CD4-positive, alpha-beta T cell (primary cell): ENCODE results near the gene XRRA1. TPM values are rescaled to one million over a fixed set of nuclear protein-coding genes. Genes with fewer than 3 reads are reported as not detected.

Source experiments
- ATAC-seq: fragments of 200-7000 bp; cut with Tn5 transposase; one replicate; pipeline ENCODE4 v1.10.0; 2022; ENCODE audit warnings: mild to moderate bottlenecking; ENCODE audit not compliant: poor library complexity
- CTCF ChIA-PET: fragments of 350-600 bp; sonication (Branson Sonifier 250); formaldehyde crosslinking; loops from one replicate; lab custom pipeline; 2021; ENCODE audit warnings: antibody characterized with exemption, inconsistent platforms; lab: Charles Lee
- POLR2A ChIA-PET: fragments of 350-600 bp; sonication (Branson Sonifier 250); formaldehyde crosslinking; loops from one replicate; lab custom pipeline; 2021; ENCODE audit warnings: antibody characterized with exemption, inconsistent platforms; lab: Charles Lee
- DNase-seq, 14 experiments: peaks; one replicate each; pipeline ENCODE4 v3.0.0-alpha.2; 2013 to 2020; ENCODE audit warnings: mixed read lengths in 2 of 14
- H3K27ac ChIP-seq, 2 donors: one replicate each; pipeline versions ENCODE4 v1.5.1 to v1.7.0; 2013; ENCODE audit warnings: low read length in 2 of 2, low read depth in 1 of 2, mild to moderate bottlenecking in 1 of 2
- H3K27me3 ChIP-seq, 2 experiments: 1 replicate in 1 of 2; 2 replicates in 1 of 2; pipeline versions ENCODE4 v1.6.1 to v1.7.0; 2013; ENCODE audit warnings: low read length in 2 of 2, control low read depth in 1 of 2, mild to moderate bottlenecking in 1 of 2, moderate library complexity in 1 of 2; ENCODE audit not compliant: insufficient read depth in 2 of 2, control insufficient read depth in 1 of 2
- H3K36me3 ChIP-seq: one replicate; pipeline ENCODE4 v1.6.1; 2013; ENCODE audit warnings: low read length, control low read depth; ENCODE audit not compliant: insufficient read depth
- H3K4me1 ChIP-seq: one replicate; pipeline ENCODE4 v1.6.1; 2013; ENCODE audit warnings: low read length, control low read depth; ENCODE audit not compliant: insufficient read depth
- H3K4me3 ChIP-seq: one replicate; pipeline ENCODE4 v1.5.1; 2013; ENCODE audit warnings: mild to moderate bottlenecking, low read length, moderate library complexity
- H3K9me3 ChIP-seq, 2 experiments: 1 replicate in 1 of 2; 2 replicates in 1 of 2; pipeline versions ENCODE4 v1.6.1 to v1.7.0; 2013; ENCODE audit warnings: low read length in 2 of 2, mild to moderate bottlenecking in 2 of 2, control low read depth in 1 of 2, moderate library complexity in 1 of 2; ENCODE audit not compliant: control insufficient read depth in 1 of 2, insufficient read depth in 1 of 2
- H3K27ac Mint-ChIP-seq: one replicate; pipeline ENCODE4 v1.8.0; 2020; ENCODE audit warnings: mixed read lengths
- H3K27me3 Mint-ChIP-seq: one replicate; pipeline ENCODE4 v1.8.0; 2021; ENCODE audit warnings: mixed read lengths
- H3K36me3 Mint-ChIP-seq: one replicate; pipeline ENCODE4 v1.8.0; 2021; ENCODE audit warnings: low read depth, mixed read lengths
- H3K4me1 Mint-ChIP-seq: one replicate; pipeline ENCODE4 v1.8.0; 2021; ENCODE audit warnings: low read depth, mixed read lengths
- H3K4me3 Mint-ChIP-seq: one replicate; pipeline ENCODE4 v1.8.0; 2020; ENCODE audit warnings: mild to moderate bottlenecking, mixed read lengths
- H3K9me3 Mint-ChIP-seq: one replicate; pipeline ENCODE4 v1.8.0; 2020; ENCODE audit warnings: mixed read lengths
- CTCF ChIP-seq: fragments of 200-600 bp; IDR thresholded peaks from one replicate; pipeline ENCODE4 v1.8.0; 2022; ENCODE audit warnings: antibody characterized with exemption, mild to moderate bottlenecking
- intact Hi-C, 2 experiments: fragments of 100-400 bp; cut with DNase I in 1 of 2; cut with micrococcal nuclease in 1 of 2; formaldehyde crosslinking; loops; one replicate each; pipeline versions ENCODE4 v1.15.1 to v1.9.0; 2023 to 2025; cut with DNase I, micrococcal nuclease
- total RNA-seq, 174 experiments: library from RNA in 2 of 174; stranded (reverse) in 2 of 174; gene quantifications; one replicate each; pipeline ENCODE4 v1.2.3 and lab custom pipeline; 2021 to 2026

Gene XRRA1
- total RNA-seq, 2 experiments from 2014 or later = 12.2 to 12.5 TPM

GRCh38 chr11:74844072-74844471, 104.8 kb downstream of the XRRA1 start:
- ATAC-seq (no peak), DNase-seq (no peak)
- POLR2A ChIA-PET = interaction anchor here (0.8 kb wide), 1 partner anchor 78 kb away, joined by 3 read pairs; no protein-coding TSS in a partner anchor
- Mint-ChIP-seq H3K27ac (no peak overlapping the region), H3K4me3 (no peak overlapping the region), H3K27me3 (no peaks in the 10 kb centered on the region), H3K4me1 (peaks cover 14% of the 10 kb centered on the region), H3K36me3 (peaks cover 85% of the 10 kb centered on the region), H3K9me3 (no peaks in the 10 kb centered on the region)
- Histone ChIP-seq H3K4me1 (peaks cover 11% of the 10 kb centered on the region), H3K27ac (no peak overlapping the region), H3K27me3 (no peaks in the 10 kb centered on the region), H3K36me3 (peaks cover 77% of the 10 kb centered on the region), H3K9me3 (no peaks in the 10 kb centered on the region), H3K4me3 (no peak overlapping the region)
- intact Hi-C loops = no loop called here
- TF ChIP-seq CTCF = no peak
- CTCF ChIA-PET = no interaction called here

GRCh38 chr11:74842967-74843366, 105.9 kb downstream of the XRRA1 start:
- Mint-ChIP-seq H3K27ac (no peak overlapping the region), H3K36me3 (peaks cover 81% of the 10 kb centered on the region), H3K4me3 (no peak overlapping the region), H3K9me3 (no peaks in the 10 kb centered on the region), H3K4me1 (peaks cover 14% of the 10 kb centered on the region), H3K27me3 (no peaks in the 10 kb centered on the region)
- ChIA-PET CTCF (no interaction called here), POLR2A (no interaction called here)
- Histone ChIP-seq H3K9me3 (no peaks in the 10 kb centered on the region), H3K27me3 (no peaks in the 10 kb centered on the region), H3K27ac (no peak overlapping the region), H3K4me1 (peaks cover 10% of the 10 kb centered on the region), H3K36me3 (peaks cover 74% of the 10 kb centered on the region), H3K4me3 (no peak overlapping the region)
- ATAC-seq (no peak), DNase-seq (no peak)
- TF ChIP-seq CTCF = no peak
- intact Hi-C loops = no loop called here

GRCh38 chr11:74840486-74840885, 108.4 kb downstream of the XRRA1 start:
- Mint-ChIP-seq H3K27ac (no peak overlapping the region), H3K27me3 (no peaks in the 10 kb centered on the region), H3K4me1 (no peaks in the 10 kb centered on the region), H3K9me3 (no peaks in the 10 kb centered on the region), H3K36me3 (peaks cover 80% of the 10 kb centered on the region), H3K4me3 (no peak overlapping the region)
- ATAC-seq (no peak), DNase-seq (no peak)
- intact Hi-C loops = no loop called here
- no peaks in the 10 kb centered on the region for H3K9me3 ChIP-seq
- H3K4me1 ChIP-seq = no peaks in the 10 kb centered on the region
- no peak overlapping the region for H3K27ac ChIP-seq
- no peak for TF ChIP-seq CTCF
- CTCF ChIA-PET = no interaction called here
- POLR2A ChIA-PET = interaction anchor here (0.7 to 1.1 kb wide), 3 partner anchors 8 to 18 kb away, joined by 3 to 5 read pairs (median 4); no protein-coding TSS in a partner anchor
- no peak overlapping the region for H3K4me3 ChIP-seq
- H3K36me3 ChIP-seq = peaks cover 83% of the 10 kb centered on the region
- no peaks in the 10 kb centered on the region for H3K27me3 ChIP-seq
